ENCODE measurements around the gene CARS2.

DNA sequence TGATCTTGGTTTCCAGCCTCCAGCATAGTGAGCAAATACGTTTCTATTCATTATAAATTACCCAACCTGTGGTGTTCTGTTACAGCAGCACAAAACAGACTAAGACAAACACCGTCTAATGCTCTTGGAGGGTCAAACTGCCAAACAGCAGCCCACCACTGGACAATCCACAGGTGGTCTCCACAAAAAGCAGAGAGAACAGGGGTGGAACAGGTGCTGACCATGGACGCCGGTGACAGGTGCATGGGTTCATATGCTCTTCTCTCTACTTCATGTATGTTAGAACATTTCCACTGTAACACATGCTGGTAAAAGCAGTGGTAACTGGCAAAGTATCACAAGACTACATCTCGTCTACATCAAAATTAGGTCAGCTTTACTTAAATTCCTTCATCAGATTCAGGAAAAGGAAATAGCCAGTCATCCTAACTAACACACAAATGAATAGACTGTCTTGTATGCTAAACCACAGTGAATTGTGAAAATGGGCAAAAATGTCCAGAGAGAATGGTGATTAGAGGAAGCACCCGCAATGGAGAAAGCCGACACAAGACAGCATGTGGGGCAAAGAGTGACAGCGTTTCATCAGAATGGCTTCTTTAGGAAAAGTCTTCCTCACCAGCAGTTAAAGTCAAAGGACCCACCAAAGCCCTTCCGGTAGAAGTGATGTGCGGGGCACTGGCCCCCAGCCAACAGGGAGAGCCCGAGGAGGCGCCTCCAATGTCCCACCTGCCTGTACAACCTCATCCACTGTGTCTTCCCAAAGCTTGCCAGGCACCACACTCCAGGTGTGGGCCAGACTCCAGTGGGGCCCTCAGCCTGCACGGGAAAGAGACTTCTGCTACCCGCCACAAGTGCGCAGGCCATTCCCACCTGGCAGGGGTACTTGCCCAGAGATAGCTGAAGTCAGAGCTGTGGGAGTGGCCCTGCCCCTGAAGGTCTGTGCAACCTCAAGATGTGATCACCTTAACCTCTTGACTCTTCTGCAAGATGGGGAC lies 6.5 kb downstream of the CARS2 start:
- TF ChIP-seq, protein P1, sequence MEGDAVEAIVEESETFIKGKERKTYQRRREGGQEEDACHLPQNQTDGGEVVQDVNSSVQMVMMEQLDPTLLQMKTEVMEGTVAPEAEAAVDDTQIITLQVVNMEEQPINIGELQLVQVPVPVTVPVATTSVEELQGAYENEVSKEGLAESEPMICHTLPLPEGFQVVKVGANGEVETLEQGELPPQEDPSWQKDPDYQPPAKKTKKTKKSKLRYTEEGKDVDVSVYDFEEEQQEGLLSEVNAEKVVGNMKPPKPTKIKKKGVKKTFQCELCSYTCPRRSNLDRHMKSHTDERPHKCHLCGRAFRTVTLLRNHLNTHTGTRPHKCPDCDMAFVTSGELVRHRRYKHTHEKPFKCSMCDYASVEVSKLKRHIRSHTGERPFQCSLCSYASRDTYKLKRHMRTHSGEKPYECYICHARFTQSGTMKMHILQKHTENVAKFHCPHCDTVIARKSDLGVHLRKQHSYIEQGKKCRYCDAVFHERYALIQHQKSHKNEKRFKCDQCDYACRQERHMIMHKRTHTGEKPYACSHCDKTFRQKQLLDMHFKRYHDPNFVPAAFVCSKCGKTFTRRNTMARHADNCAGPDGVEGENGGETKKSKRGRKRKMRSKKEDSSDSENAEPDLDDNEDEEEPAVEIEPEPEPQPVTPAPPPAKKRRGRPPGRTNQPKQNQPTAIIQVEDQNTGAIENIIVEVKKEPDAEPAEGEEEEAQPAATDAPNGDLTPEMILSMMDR (IDR thresholded peaks at IDR 0.05), result no peak
- no peak for TF ChIP-seq POLR2AphosphoS5 (IDR thresholded peaks at IDR 0.05)
- TF ChIP-seq EP300 (IDR thresholded peaks at IDR 0.05), result no peak

All from stomach (tissue), 4 donors.